ENCODE data around the gene ROR1.

The ROR1 gene

GRCh38 chr1:63888984-63889383, 115.2 kb downstream of the ROR1 start:
- no peak for DNase-seq

- DNase-seq, result no peak
Observed at GRCh38 chr1:63890468-63890867, 116.7 kb downstream of the ROR1 start.

GRCh38 chr1:63891060-63891690, 117.4 kb downstream of the ROR1 start:
- no peak for DNase-seq

GRCh38 chr1:63892632-63893395, 119.0 kb downstream of the ROR1 start:
- no peak for DNase-seq

- no peak for DNase-seq
Observed at GRCh38 chr1:63893976-63894375, 120.2 kb downstream of the ROR1 start.

- no peak for DNase-seq
Observed at GRCh38 chr1:63894627-63895265, 120.9 kb downstream of the ROR1 start.

GRCh38 chr1:63896755-63897154, 122.9 kb downstream of the ROR1 start:
- DNase-seq, result no peak

- DNase-seq, result no peak
Observed at GRCh38 chr1:63898428-63899196, 124.8 kb downstream of the ROR1 start.

GRCh38 chr1:63901094-63901493, 127.3 kb downstream of the ROR1 start:
- DNase-seq, result no peak

- no peak for DNase-seq
Observed at GRCh38 chr1:63902844-63903589, 129.2 kb downstream of the ROR1 start.

GRCh38 chr1:63903947-63904610, 130.3 kb downstream of the ROR1 start:
- no peak for DNase-seq

- DNase-seq, result no peak
Observed at GRCh38 chr1:63904826-63905225, 131.0 kb downstream of the ROR1 start.

- DNase-seq, result no peak
Observed at GRCh38 chr1:63906047-63906704, 132.4 kb downstream of the ROR1 start.

GRCh38 chr1:63907051-63907450, 133.2 kb downstream of the ROR1 start:
- no peak for DNase-seq

- DNase-seq, result no peak
Observed at GRCh38 chr1:63908016-63908415, 134.2 kb downstream of the ROR1 start.

GRCh38 chr1:63909526-63909925, 135.7 kb downstream of the ROR1 start:
- no peak for DNase-seq

GRCh38 chr1:63911049-63911448, 137.2 kb downstream of the ROR1 start:
- no peak for DNase-seq

GRCh38 chr1:63912643-63913042, 138.8 kb downstream of the ROR1 start:
- DNase-seq, result no peak

- no peak for DNase-seq
Observed at GRCh38 chr1:63913533-63913932, 139.7 kb downstream of the ROR1 start.

- no peak for DNase-seq
Observed at GRCh38 chr1:63914241-63914640, 140.4 kb downstream of the ROR1 start.

- no peak for DNase-seq
Observed at GRCh38 chr1:63914706-63915105, 140.9 kb downstream of the ROR1 start.

- DNase-seq, result no peak
Observed at GRCh38 chr1:63915121-63915520, 141.3 kb downstream of the ROR1 start.
